Pancreas (tissue), 10 donors: ENCODE results near the gene SLC37A2. TPM values are rescaled to one million over a fixed set of nuclear protein-coding genes. Genes with fewer than 3 reads are reported as not detected.

ENCODE experiments used
- ATAC-seq, 4 donors: fragments of 200-7000 bp; cut with Tn5 transposase; one replicate each; pipeline versions ENCODE4 v1.8.0 to v1.9.1; 2020; ENCODE audit warnings: mild to moderate bottlenecking in 4 of 4, moderate library complexity in 4 of 4
- DNase-seq, 6 donors: peaks; one replicate each; pipeline ENCODE4 v3.0.0-alpha.2; 2020
- FAIRE-seq: peaks from 2 replicates; lab custom pipeline; 2012; peaks lifted over from hg19 to GRCh38; lab: Jason Lieb, UNC
- H3K27ac ChIP-seq, 4 donors: fragments of 200-600 bp; sonication (generic); 1 replicate in 3 of 4; 2 replicates in 1 of 4; pipeline versions ENCODE4 v1.5.0 to v1.8.0; 2020
- H3K27me3 ChIP-seq, 4 donors: fragments of 200-600 bp; one replicate each; pipeline ENCODE4 v1.8.0; 2021
- H3K36me3 ChIP-seq, 3 donors: fragments of 200-600 bp; sonication (generic) in 1 of 3; one replicate each; pipeline versions ENCODE4 v1.5.0 to v1.8.0; 2020 to 2021
- H3K4me1 ChIP-seq, 3 donors: fragments of 200-600 bp; one replicate each; pipeline ENCODE4 v1.8.0; 2021
- H3K4me3 ChIP-seq, 4 donors: fragments of 200-600 bp; sonication (generic) in 2 of 4; one replicate each; pipeline versions ENCODE4 v1.5.0 to v1.8.0; 2020 to 2021
- H3K9me3 ChIP-seq, 4 donors: fragments of 200-600 bp; one replicate each; pipeline ENCODE4 v1.8.0; 2021
- WGBS, 2 donors: extraction: QIAGEN DNeasy Blood & Tissue Kit; methylation state at CpG; one replicate each; pipeline ENCODE4 v1.1.7; 2013; 5-methylcytosine and 5-hydroxymethylcytosine counted together
- intact Hi-C, 3 donors: fragments of 100-400 bp; cut with DNase I; formaldehyde crosslinking; loops; one replicate each; pipeline versions ENCODE4 v1.11.1 to v1.14.2; 2022
- polyA plus RNA-seq, 2 donors: library from polyadenylated mRNA; stranded (reverse); fragments of 200-250 nt; gene quantifications; one replicate each; pipeline ENCODE4 v1.2.3, GENCODE V29; 2013
- total RNA-seq, 6 donors: library from RNA; stranded (reverse); fragmentation: NEBNext Ultra II Directional in 4 of 6; extraction: Animal tissue kit (Norgen Biotek cat#: 25700) in 4 of 6; gene quantifications; one replicate each; pipeline versions ENCODE4 v1.2.1 to v1.2.4, GENCODE V29; 2021 to 2023
- TF ChIP-seq, protein P1 (sequence below), 4 donors: fragments of 200-600 bp; sonication (generic) in 3 of 4; IDR thresholded peaks; one replicate each; pipeline versions ENCODE4 v1.5.0 to v1.8.0; 2021; ENCODE audit warnings: antibody characterized with exemption in 4 of 4
- donor health status: healthy with polysubstance abuse.
- donor health status: DM: no; HTN: no; CAD: no; lungs with moderate emphysema.
- donor health status: DM: no; HTN: no; CAD: no.
- donor health status: control.
- donor health status: control.
- donor health status: Bipolar disorder and iron deficiency.
- donor health status: DM: yes; HTN: yes; CAD: no.
- donor health status: DM: no; HTN: no; CAD: no.
- donor health status: DM: no; HTN: no; CAD: no.
- donor health status: DM: yes; HTN: yes; CAD: no.

SLC37A2 gene
- total and polyA plus RNA-seq, 8 donors = 0.32 to 7.3 (median 0.67) TPM

DNA sequence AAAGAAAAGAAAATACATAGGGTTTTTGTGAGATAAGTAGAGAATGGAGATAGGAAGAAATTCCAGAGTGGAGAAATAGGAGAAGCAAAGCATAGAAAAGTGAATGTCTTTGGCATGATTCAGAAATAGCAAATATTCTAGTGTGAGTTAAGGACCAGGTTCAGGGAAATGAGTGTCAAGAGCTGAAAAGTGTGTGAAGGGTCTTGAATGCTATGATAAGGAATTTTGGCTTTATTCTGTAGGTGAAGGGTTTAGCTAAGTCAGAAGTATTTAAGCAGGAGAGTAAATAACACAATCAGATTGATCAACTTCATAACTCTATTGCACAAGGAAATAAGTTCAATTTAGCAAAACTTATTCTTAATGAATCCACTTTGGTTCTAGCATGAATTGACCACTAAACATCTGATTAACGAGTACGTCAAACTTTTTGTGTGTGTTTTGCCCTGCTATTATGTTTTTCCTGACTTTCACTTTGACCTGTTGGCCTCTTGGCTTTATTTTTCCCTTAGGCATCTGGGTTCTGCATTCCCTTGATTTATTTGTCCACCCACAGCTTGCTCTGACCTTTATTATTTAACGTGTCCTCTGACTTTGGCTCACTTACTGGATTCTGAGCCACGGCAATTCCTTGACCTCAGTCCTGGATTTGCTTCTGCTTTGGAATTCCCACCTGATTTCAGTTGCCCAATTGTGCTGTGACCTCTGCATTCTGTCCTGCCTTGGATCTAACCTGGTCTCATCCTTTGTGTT is 60.3 kb downstream of the SLC37A2 start:
- no peak for FAIRE-seq
- Histone ChIP-seq H3K4me1 (no peaks in the 10 kb centered on the region), H3K36me3 (no peaks in the 10 kb centered on the region), H3K4me3 (no peak overlapping the region), H3K9me3 (no peaks in the 10 kb centered on the region), H3K27me3 (no peaks in the 10 kb centered on the region), H3K27ac (no peak overlapping the region)
- ATAC-seq = no peak
- WGBS, 2 donors = 66 to 78% methylated on average over 4 of the region's 4 CpGs
- DNase-seq = no peak
- TF ChIP-seq, protein P1, sequence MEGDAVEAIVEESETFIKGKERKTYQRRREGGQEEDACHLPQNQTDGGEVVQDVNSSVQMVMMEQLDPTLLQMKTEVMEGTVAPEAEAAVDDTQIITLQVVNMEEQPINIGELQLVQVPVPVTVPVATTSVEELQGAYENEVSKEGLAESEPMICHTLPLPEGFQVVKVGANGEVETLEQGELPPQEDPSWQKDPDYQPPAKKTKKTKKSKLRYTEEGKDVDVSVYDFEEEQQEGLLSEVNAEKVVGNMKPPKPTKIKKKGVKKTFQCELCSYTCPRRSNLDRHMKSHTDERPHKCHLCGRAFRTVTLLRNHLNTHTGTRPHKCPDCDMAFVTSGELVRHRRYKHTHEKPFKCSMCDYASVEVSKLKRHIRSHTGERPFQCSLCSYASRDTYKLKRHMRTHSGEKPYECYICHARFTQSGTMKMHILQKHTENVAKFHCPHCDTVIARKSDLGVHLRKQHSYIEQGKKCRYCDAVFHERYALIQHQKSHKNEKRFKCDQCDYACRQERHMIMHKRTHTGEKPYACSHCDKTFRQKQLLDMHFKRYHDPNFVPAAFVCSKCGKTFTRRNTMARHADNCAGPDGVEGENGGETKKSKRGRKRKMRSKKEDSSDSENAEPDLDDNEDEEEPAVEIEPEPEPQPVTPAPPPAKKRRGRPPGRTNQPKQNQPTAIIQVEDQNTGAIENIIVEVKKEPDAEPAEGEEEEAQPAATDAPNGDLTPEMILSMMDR (IDR thresholded peaks at IDR 0.05) = no peak
- intact Hi-C loops = no loop called here

DNA sequence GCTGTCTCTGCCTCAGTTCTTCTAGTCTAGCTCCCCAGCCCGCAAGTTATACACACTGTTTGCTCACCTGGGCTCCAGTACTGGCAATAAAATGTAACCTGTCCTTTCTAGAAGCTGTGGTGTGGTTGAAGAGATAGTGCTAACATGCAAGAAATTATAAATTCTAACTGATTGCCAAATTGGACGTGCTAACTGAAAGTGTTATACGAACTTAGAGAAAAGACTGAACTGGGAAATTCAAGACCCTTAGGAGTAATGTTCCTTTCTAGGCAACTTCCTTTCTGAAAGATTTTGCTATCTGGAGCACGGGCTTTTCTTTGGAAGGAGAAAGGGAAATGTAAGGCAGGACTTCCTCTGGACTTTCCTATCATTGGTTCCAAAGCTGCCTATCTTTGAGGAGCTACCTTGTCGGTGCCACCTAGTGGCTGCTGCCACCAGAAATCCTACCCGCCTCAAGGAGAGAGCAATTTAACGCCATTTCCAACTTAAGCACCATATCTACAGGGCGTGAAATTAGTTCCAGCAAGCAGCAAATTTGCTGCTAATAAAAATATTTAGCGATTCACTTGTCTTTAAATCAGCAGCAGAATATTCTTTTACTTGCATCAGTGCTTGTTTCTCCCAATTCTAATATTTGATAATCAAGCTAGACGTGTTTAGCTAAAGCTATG is 61.0 kb downstream of the SLC37A2 start:
- Histone ChIP-seq H3K4me3 (no peak overlapping the region), H3K36me3 (no peaks in the 10 kb centered on the region), H3K9me3 (no peaks in the 10 kb centered on the region), H3K27ac (no peak overlapping the region), H3K27me3 (no peaks in the 10 kb centered on the region), H3K4me1 (no peaks in the 10 kb centered on the region)
- peak; percentile 96 to 100 (median 99) for ATAC-seq
- 52 to 57% methylated on average over 10 of the region's 10 CpGs for WGBS, 2 donors
- TF ChIP-seq, protein P1 (IDR thresholded peaks at IDR 0.05) = peak; percentile 19 to 43 (median 28)
- intact Hi-C loops = no loop called here
- no peak for FAIRE-seq
- peak in 5 of 6 donors; percentile 27 to 69 (median 61) for DNase-seq

DNA sequence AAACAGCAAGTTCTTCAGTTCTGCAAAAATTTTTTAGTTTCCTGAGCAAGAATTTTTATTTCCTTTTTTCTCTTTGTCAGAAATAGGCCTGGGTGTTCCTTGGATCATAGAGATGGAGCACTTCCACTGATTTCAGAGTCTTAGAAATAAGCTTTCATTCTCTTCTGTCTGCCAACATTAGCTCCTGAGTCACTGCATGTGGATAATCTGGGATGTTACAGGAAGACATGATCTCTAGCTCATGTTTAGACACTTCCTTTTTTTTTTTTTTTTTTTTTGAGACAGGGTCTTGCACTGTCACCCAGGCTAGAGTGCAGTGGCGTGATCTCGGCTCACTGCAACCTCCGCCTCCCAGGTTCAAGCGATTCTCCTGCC is 61.5 kb downstream of the SLC37A2 start:
- DNase-seq = no peak
- TF ChIP-seq, protein P1 (IDR thresholded peaks at IDR 0.05) = no peak
- 88 to 94% methylated on average over 4 of the region's 4 CpGs for WGBS, 2 donors
- Histone ChIP-seq H3K36me3 (no peaks in the 10 kb centered on the region), H3K27ac (no peak overlapping the region), H3K4me1 (no peaks in the 10 kb centered on the region), H3K9me3 (no peaks in the 10 kb centered on the region), H3K27me3 (no peaks in the 10 kb centered on the region), H3K4me3 (no peak overlapping the region)
- intact Hi-C loops = no loop called here
- ATAC-seq = peak in 1 of 4 donors; percentile 34
- FAIRE-seq = no peak

DNA sequence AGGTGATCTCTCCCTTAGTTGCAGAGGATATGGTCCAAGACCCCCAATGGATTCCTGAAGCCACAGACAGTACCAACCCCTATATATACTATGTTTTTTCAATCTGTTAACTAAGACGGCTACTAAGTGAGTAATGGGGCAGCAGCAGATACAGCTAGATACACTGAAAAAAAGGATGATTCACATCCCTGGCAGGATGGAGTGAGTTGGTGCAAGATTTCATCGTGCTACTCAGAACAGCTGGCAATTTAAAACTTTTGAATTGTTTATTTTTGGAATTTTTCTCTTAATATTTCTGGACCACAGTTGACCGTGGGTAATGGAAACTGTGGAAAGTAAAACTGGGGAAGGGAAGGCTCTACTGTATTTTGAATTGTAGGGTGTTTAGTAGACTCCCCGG is 65.3 kb downstream of the SLC37A2 start:
- intact Hi-C loops = no loop called here
- H3K9me3 ChIP-seq = peaks cover 0 to 3% (median 0%) of the 10 kb centered on the region in 4 donors
- FAIRE-seq = no peak
- no peak overlapping the region for H3K27ac ChIP-seq
- no peaks in the 10 kb centered on the region for H3K4me1 ChIP-seq
- H3K4me3 ChIP-seq = no peak overlapping the region
- no peaks in the 10 kb centered on the region for H3K36me3 ChIP-seq
- TF ChIP-seq, protein P1 (IDR thresholded peaks at IDR 0.05) = no peak
- no peak for ATAC-seq
- no peaks in the 10 kb centered on the region for H3K27me3 ChIP-seq
- DNase-seq = no peak
- whole genome bisulfite sequencing, 2 donors = 70 to 77% methylated on average over 4 of the region's 4 CpGs
